ENCODE results near the gene PTPRK. TPM values are rescaled to one million over a fixed set of nuclear protein-coding genes. Genes with fewer than 3 reads are reported as not detected.

The PTPRK gene
- total and polyA plus RNA-seq, 8 donors, result 57.0 to 90.4 (median 78.6) TPM

DNA sequence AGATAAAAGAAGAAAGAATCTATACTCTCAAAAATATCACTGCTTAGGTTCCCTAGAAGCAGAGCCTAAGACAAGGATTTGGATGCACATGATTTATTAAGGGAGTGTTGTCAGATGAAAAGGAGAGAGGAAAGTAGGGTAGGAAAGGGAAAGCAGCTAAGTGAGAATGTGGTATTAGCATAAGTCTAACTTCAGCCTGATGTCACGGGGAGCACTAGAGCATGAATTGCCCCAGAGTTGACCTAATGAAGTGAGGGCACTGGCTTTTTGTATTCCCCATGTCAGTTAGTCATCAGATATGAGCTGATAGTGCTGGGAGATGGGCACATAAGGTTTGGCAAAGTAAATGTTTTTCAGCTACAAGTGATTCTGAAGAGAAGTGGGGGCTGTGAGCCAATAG, 490.6 kb downstream of the PTPRK start:
- DNase-seq, result no peak

DNA sequence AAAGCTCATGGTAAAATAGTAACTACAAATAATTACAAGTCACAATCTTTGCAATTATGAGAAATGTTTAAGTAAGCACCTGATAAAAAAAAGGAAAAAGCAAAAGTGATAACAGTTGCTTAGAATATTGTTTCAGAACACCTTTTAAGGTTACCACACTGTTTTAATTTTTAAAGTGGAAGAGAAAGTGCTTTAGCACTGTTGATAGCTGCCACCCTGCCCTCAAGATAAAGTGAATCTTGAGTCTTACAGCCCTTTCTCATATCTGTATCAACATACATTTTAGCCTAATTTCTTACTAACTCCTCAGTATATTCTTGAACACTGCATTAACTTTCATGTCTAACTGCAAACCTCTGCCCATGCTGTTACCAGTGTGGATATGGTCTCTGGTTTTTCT, 492.2 kb downstream of the PTPRK start:
- ATAC-seq, result no peak
- Histone ChIP-seq H3K36me3 (no peaks in the 10 kb centered on the region), H3K27ac (no peak overlapping the region), H3K9me3 (no peaks in the 10 kb centered on the region), H3K4me3 (no peak overlapping the region), H3K4me1 (no peaks in the 10 kb centered on the region), H3K27me3 (no peaks in the 10 kb centered on the region)
- DNase-seq, result no peak
- intact Hi-C loops (cut with DNase I), result no loop called here
- TF ChIP-seq CTCF (IDR thresholded peaks at IDR 0.05), result no peak

More for the DNA sequence above, 490.6 kb downstream of the PTPRK start:
- no peak overlapping the region for H3K4me3 ChIP-seq
- no peaks in the 10 kb centered on the region for H3K4me1 ChIP-seq
- H3K27ac ChIP-seq, result no peak overlapping the region
- no peaks in the 10 kb centered on the region for H3K9me3 ChIP-seq
- no peak for ATAC-seq
- intact Hi-C loops (cut with DNase I), result no loop called here
- TF ChIP-seq CTCF (IDR thresholded peaks at IDR 0.05), result no peak
- H3K27me3 ChIP-seq, result no peaks in the 10 kb centered on the region
- H3K36me3 ChIP-seq, result no peaks in the 10 kb centered on the region

- no peaks in the 10 kb centered on the region for H3K27me3 ChIP-seq
- no peak for TF ChIP-seq CTCF (IDR thresholded peaks at IDR 0.05)
- no peaks in the 10 kb centered on the region for H3K9me3 ChIP-seq
- DNase-seq (no peak), ATAC-seq (no peak)
- H3K27ac ChIP-seq, result no peak overlapping the region
- H3K4me1 ChIP-seq, result no peaks in the 10 kb centered on the region
- no peaks in the 10 kb centered on the region for H3K36me3 ChIP-seq
- H3K4me3 ChIP-seq, result no peak overlapping the region
- intact Hi-C loops (cut with DNase I), result no loop called here
These were observed 494.9 kb downstream of the PTPRK start for GRCh38 chr6:128025478-128025877.

DNA sequence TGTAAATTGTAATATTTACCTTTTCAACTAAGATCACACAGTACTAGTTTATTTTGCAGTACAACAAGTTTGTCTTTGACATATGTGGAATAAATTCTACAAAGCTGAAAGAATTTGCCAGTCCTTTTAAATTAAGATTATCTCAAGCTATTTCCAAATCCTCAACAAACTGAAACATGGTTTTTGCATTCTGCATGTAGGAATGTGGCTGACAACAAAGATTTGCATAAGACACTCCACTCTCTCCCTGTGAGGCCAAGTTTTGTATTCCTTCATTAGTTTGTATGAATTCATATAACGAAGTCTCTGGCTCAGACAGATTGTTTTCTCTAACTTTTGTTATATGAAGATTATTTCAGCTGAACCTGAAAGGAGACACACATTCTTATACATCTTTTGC, 495.4 kb downstream of the PTPRK start:
- ATAC-seq (no peak), DNase-seq (no peak)
- H3K27ac ChIP-seq, result no peak overlapping the region
- H3K36me3 ChIP-seq, result no peaks in the 10 kb centered on the region
- no peak for TF ChIP-seq CTCF (IDR thresholded peaks at IDR 0.05)
- H3K9me3 ChIP-seq, result no peaks in the 10 kb centered on the region
- no peaks in the 10 kb centered on the region for H3K27me3 ChIP-seq
- intact Hi-C loops (cut with DNase I), result no loop called here
- no peak overlapping the region for H3K4me3 ChIP-seq
- no peaks in the 10 kb centered on the region for H3K4me1 ChIP-seq

- Histone ChIP-seq H3K4me1 (no peaks in the 10 kb centered on the region), H3K27me3 (no peaks in the 10 kb centered on the region), H3K36me3 (no peaks in the 10 kb centered on the region), H3K27ac (no peak overlapping the region), H3K4me3 (no peak overlapping the region), H3K9me3 (no peaks in the 10 kb centered on the region)
- ATAC-seq (no peak), DNase-seq (no peak)
- no peak for TF ChIP-seq CTCF (IDR thresholded peaks at IDR 0.05)
- intact Hi-C loops (cut with DNase I), result no loop called here
These were observed 496.4 kb downstream of the PTPRK start for GRCh38 chr6:128024046-128024445.

Data from left lung (tissue), 10 donors.